HG03139 (cell line): Measurements from ENCODE around the gene TBCD.

Experiments
- ATAC-seq: cut with Tn5 transposase; IDR thresholded peaks from one replicate; pipeline ENCODE4 v1.9.1; 2021; ENCODE audit not compliant: unreplicated experiment

TBCD gene

GRCh38 chr17:82751571-82752370, at the start of gene TBCD:
TSS of gene TBCD (plus strand) at chr17:82752065. CDS start at chr17:82752194, 129 bp downstream.
- peak; percentile 61 for ATAC-seq

- no peak for ATAC-seq
Observed at GRCh38 chr17:82702231-82702927, 49.5 kb upstream of the TBCD start.

- no peak for ATAC-seq
Observed at GRCh38 chr17:82703036-82703745, 48.7 kb upstream of the TBCD start.

GRCh38 chr17:82703935-82704865, 47.7 kb upstream of the TBCD start:
- no peak for ATAC-seq

GRCh38 chr17:82704886-82705285, 47.0 kb upstream of the TBCD start:
- ATAC-seq: no peak

GRCh38 chr17:82705756-82706155, 46.1 kb upstream of the TBCD start:
- no peak for ATAC-seq

- no peak for ATAC-seq
Observed at GRCh38 chr17:82709024-82709675, 42.7 kb upstream of the TBCD start.

GRCh38 chr17:82709676-82710498, 42.0 kb upstream of the TBCD start:
- ATAC-seq: no peak

GRCh38 chr17:82710499-82711232, 41.2 kb upstream of the TBCD start:
- no peak for ATAC-seq

- ATAC-seq: no peak
Observed at GRCh38 chr17:82713071-82713723, 38.7 kb upstream of the TBCD start.

- peak; percentile 66 for ATAC-seq
Observed at GRCh38 chr17:82716203-82717010, 35.5 kb upstream of the TBCD start, which contains the start of gene FN3KRP. TSS of gene FN3KRP (plus strand) at chr17:82716706. CDS start at chr17:82716756, 50 bp downstream.

GRCh38 chr17:82718986-82719685, 32.7 kb upstream of the TBCD start:
- no peak for ATAC-seq

GRCh38 chr17:82720204-82720603, 31.7 kb upstream of the TBCD start:
- no peak for ATAC-seq

GRCh38 chr17:82722341-82723013, 29.4 kb upstream of the TBCD start:
- no peak for ATAC-seq

- no peak for ATAC-seq
Observed at GRCh38 chr17:82723169-82723807, 28.6 kb upstream of the TBCD start.
